Sigmoid colon (tissue), 4 donors: ENCODE results near the gene GLI3.

Experiments used
- CTCF ChIP-seq, 4 experiments: fragments of 450-650 bp in 3 of 4; fragments of 200-600 bp in 1 of 4; IDR thresholded peaks; one replicate each; pipeline ENCODE4 v1.5.1; 2016 to 2019; ENCODE audit warnings: antibody characterized with exemption in 4 of 4, mild to moderate bottlenecking in 3 of 4, moderate library complexity in 2 of 4
- EP300 ChIP-seq, 4 donors: sonication (generic); formaldehyde crosslinking; IDR thresholded peaks; one replicate each; pipeline ENCODE4 v1.6.1; 2017; ENCODE audit warnings: antibody characterized with exemption in 4 of 4

GRCh38 chr7:41915871-41916270 lies 321.1 kb downstream of the GLI3 start:
- TF ChIP-seq EP300 (IDR thresholded peaks at IDR 0.05), result no peak
- no peak for TF ChIP-seq CTCF (IDR thresholded peaks at IDR 0.05)
